GM12875 (cell line): ENCODE measurements around the gene ZNF638.

ENCODE experiments used
- H3K4me3 ChIP-seq: one replicate; pipeline ENCODE4 v1.5.1; 2011; ENCODE audit warnings: low read depth, low read length, control low read depth
- TF ChIP-seq, protein P1 (sequence below): IDR thresholded peaks from 2 replicates; pipeline ENCODE4 v1.5.1; 2011; ENCODE audit warnings: low read depth, mild to moderate bottlenecking, control low read depth, inconsistent platforms, low read length, moderate library complexity, borderline replicate concordance; ENCODE audit not compliant: insufficient read depth

The ZNF638 gene

DNA sequence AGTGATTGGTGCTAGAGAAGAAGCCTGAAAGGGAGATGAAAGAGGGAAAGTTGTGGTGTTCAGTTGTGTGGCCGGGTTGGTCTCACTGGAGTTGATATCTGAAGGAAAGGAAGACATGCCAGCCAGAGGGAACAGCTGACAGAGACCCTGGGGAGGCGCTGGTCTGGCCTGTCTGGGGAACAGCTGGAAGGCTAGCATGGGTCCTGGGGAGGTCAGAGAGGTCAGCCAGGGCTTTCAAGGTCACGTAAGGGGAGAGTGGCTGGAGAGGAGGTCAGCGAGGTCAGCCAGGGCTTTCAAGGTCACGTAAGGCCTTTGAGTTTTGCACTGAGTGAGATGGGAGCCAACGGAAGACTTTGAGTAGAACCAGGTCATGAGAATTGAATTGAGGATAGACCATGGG is 132.8 kb downstream of the ZNF638 start:
- TF ChIP-seq, protein P1, sequence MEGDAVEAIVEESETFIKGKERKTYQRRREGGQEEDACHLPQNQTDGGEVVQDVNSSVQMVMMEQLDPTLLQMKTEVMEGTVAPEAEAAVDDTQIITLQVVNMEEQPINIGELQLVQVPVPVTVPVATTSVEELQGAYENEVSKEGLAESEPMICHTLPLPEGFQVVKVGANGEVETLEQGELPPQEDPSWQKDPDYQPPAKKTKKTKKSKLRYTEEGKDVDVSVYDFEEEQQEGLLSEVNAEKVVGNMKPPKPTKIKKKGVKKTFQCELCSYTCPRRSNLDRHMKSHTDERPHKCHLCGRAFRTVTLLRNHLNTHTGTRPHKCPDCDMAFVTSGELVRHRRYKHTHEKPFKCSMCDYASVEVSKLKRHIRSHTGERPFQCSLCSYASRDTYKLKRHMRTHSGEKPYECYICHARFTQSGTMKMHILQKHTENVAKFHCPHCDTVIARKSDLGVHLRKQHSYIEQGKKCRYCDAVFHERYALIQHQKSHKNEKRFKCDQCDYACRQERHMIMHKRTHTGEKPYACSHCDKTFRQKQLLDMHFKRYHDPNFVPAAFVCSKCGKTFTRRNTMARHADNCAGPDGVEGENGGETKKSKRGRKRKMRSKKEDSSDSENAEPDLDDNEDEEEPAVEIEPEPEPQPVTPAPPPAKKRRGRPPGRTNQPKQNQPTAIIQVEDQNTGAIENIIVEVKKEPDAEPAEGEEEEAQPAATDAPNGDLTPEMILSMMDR = no peak
- H3K4me3 ChIP-seq = no peak overlapping the region

DNA sequence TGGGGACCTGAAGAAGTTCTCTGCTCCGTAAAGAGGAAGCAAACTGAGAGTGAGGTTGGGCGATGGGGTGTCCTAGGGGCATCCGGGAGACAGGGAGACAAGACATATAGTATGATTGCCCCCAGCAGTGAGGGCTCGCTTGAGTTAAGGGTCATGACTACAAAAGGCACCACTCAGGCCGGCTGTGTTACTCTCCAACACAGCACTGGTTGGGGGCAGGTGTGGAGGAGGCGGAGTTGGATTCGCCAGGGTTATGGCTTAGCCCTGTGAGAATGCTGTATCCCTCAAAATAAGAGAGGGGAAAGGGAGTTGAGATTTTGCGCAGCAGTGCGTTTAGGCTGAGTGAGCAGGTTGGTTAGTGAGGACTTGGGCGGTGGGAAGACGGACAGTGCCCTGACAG is 133.8 kb downstream of the ZNF638 start:
- TF ChIP-seq, protein P1 = no peak
- no peak overlapping the region for H3K4me3 ChIP-seq

DNA sequence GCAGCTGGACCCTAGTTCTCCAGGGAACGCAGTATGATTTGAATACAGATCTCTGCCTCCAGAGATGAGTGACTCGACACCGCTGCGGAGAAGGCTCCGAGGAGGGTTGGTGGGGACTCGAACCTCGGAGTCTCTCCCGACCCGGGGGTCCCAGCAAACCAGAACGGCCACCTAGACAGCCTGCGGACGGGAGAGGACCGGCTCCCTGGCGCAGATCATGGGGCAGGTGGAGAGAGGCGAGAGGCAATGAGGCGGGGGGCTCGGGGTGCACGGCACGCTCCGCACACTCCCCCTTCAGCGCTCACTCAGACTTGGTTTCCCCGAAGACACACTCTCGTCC is 134.3 kb downstream of the ZNF638 start:
- no peak overlapping the region for H3K4me3 ChIP-seq
- TF ChIP-seq, protein P1 = no peak

DNA sequence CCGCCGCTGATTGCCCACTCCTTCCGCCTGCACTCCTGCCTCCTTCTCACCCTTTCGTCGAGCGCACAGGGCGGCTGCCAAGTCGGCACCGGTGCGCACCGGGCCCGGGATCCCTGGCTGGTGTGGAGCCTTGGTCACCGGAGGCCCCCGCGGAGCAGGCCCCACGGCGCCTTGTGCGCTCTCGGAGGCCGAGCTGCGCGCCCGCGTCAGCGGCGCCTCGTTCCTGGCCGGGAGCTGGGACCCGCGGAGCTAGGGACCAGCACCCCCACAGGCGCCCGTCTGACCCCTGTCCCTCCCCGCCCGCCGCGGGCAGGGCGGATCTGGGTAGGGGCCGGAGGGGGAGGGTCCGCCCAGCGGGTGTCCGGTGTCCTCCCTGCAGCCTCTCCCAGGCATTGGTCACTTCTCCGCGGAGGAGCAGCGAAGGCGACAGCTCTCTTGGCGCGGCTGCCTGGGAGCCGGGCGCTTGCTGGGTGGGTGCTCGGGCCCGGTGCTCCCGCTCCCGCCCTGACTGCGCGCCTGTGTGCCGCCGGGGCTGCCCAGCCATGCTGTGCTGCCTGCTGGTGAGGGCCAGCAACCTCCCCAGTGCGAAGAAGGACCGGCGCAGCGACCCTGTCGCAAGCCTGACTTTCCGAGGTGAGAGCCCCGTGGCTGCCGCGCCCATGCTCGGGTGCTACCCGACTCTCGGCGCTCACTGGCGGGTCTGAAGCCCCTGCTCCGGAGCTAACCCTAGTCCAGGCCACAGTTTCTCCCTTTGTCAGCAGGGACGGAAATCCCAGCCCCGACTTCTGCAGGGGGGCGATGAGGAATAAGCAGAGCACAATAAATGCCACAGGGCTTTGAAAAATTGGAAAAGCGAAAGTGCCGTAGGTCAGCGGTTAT is 135.0 kb downstream of the ZNF638 start:
- H3K4me3 ChIP-seq = peak overlapping the region; percentile 31
- TF ChIP-seq, protein P1 = no peak

DNA sequence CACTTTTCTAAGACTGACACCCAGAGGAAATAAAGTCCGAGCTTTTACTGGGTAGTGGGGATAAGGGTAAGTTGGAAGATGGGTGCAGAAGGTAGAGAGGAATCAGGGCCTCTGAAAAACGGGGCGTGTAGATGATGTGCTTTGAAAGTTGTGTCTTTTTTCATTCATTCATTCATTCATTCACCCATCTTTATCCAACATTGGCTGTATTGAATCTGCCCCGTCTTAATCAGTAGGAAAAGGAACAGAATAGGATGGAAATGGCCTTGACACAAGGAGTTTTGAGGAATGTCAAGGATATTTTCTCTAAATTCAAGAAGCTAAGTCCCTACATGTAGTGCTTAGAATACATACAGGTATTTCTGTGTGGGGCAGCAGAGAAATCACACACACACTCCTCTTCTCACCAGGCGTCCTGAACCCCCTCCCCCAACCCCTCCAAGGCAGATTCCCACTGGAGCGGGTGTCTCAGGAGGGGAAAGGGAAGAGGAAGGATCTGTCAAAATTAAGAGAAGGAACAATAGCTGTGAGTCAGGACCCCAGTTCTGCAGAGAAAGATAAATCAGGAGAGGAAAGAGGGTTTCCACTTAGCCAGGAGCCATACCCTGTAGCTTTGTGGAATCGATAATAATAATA is 135.7 kb downstream of the ZNF638 start:
- TF ChIP-seq, protein P1 = no peak
- peak overlapping the region; percentile 31 for H3K4me3 ChIP-seq

DNA sequence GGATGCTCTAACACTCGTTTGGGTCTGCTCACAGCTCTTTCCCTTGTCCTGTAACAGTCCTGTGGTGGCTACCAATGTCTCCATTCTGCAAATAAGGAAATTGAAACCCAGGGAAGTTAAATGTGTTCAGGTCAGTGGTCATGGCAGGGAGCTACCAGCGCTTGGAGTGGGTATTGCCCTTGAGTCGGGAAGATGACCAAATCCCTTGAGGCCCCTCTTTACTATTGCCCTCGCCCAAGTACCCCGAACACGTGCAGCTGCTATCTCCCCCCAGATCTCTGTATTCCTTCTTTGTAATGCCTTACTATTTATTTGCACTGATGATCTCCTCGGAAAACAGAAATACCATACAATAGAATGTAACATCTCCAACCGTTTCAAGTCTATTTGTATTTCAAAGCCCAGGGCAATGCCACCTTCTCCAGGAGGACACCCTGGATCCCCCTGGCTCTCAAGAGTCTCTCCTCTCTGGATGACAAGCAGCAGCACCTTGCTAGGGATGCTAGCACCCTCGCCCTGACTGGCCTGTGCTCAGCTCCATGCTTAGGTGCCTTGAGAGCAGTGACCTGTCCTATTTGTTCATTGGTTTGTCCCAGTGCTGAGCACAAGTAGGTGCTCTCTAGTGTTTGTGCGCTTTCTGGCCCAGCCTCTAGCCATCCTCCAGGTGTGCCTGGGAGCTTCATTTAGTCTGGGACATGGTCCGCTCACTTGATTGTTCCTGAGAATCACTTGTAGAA is 136.9 kb downstream of the ZNF638 start:
- TF ChIP-seq, protein P1 = no peak
- H3K4me3 ChIP-seq = no peak overlapping the region
